Neural progenitor cell (in vitro differentiated cells): ENCODE results near the gene KDM3B.

ENCODE experiments used
- EZH2 ChIP-seq: fragments of 200-600 bp; sonication (generic); IDR thresholded peaks from 2 replicates; pipeline ENCODE4 v1.6.1; 2017; ENCODE audit warnings: antibody characterized with exemption, mild to moderate bottlenecking, moderate library complexity
- TF ChIP-seq, protein P1 (sequence below): fragments of 200-600 bp; sonication (generic); IDR thresholded peaks from 2 replicates; pipeline ENCODE4 v1.5.1; 2017; ENCODE audit warnings: antibody characterized with exemption, mild to moderate bottlenecking

DNA sequence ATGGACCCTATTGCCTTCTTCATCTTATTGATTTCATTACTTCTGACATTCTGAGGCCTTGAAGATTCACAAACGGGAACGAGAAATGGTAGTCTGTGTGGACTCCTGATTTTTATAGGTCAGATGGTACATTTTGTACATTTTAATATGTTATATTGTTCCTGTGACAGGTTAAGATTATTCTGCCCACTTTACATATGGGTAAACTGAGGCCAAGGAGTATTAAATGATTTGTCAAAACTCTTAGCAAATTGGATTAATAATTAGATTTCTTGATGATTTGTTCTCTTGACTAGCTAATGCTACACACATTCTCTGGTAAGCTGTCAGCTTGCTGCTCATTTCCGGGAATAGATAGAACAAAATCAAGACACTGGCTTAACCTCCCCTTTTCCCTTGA is 12.5 kb upstream of the KDM3B start:
- TF ChIP-seq EZH2: no peak
- TF ChIP-seq, protein P1, sequence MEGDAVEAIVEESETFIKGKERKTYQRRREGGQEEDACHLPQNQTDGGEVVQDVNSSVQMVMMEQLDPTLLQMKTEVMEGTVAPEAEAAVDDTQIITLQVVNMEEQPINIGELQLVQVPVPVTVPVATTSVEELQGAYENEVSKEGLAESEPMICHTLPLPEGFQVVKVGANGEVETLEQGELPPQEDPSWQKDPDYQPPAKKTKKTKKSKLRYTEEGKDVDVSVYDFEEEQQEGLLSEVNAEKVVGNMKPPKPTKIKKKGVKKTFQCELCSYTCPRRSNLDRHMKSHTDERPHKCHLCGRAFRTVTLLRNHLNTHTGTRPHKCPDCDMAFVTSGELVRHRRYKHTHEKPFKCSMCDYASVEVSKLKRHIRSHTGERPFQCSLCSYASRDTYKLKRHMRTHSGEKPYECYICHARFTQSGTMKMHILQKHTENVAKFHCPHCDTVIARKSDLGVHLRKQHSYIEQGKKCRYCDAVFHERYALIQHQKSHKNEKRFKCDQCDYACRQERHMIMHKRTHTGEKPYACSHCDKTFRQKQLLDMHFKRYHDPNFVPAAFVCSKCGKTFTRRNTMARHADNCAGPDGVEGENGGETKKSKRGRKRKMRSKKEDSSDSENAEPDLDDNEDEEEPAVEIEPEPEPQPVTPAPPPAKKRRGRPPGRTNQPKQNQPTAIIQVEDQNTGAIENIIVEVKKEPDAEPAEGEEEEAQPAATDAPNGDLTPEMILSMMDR: no peak
